ENCODE measurements around the gene PHACTR1. TPM values are rescaled to one million over a fixed set of nuclear protein-coding genes. Genes with fewer than 3 reads are reported as not detected.

PHACTR1 gene
- polyA plus RNA-seq, 1 experiment: not detected

GRCh38 chr6:12714022-12714421 is 2.5 kb upstream of the PHACTR1 start:
- no peak overlapping the region for H3K27ac ChIP-seq (ENCODE audit: low read depth, low read length)
- POLR2A ChIA-PET: no interaction called here
- no peaks in the 10 kb centered on the region for H3K27me3 ChIP-seq (ENCODE audit: control insufficient read depth, insufficient read depth, low read length)
- no peak overlapping the region for H3K4me3 ChIP-seq (ENCODE audit: low read depth, low read length)
- no peak for DNase-seq (ENCODE audit: low read depth, low spot score)
- no peaks in the 10 kb centered on the region for H3K9me3 ChIP-seq (ENCODE audit: control insufficient read depth, insufficient read depth, low read length)
- TF ChIP-seq CTCF (IDR thresholded peaks at IDR 0.05; ENCODE audit: low read depth, low read length): no peak
- CTCF ChIA-PET: interaction anchor here (0.6 kb wide), 1 partner anchor 1081 kb away, joined by 3 read pairs; no protein-coding TSS in a partner anchor

DNA sequence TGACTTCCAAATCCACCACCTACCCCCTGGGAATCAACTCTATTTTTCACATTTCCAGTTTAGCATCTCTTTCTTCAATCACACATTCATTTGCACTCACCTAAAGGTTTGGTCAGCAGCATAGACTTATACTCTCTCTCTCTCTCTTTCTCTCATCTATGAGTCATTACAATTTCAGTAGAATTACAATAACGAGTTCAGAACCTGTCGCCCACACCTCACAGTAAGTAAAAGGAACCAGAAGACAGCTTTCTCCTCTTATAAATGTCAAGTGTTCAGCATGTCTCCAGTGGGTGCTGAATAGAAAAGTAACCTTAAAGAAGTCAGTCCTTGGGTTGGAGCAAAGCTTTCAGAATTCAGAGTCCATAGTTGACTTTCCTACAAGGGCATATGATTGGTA is 1.1 kb upstream of the PHACTR1 start:
- TF ChIP-seq CTCF (IDR thresholded peaks at IDR 0.05; ENCODE audit: low read depth, low read length): no peak
- H3K27ac ChIP-seq (ENCODE audit: low read depth, low read length): no peak overlapping the region
- DNase-seq (ENCODE audit: low read depth, low spot score): no peak
- H3K27me3 ChIP-seq (ENCODE audit: control insufficient read depth, insufficient read depth, low read length): no peaks in the 10 kb centered on the region
- no peak overlapping the region for H3K4me3 ChIP-seq (ENCODE audit: low read depth, low read length)
- ChIA-PET POLR2A (no interaction called here), CTCF (no interaction called here)
- H3K9me3 ChIP-seq (ENCODE audit: control insufficient read depth, insufficient read depth, low read length): no peaks in the 10 kb centered on the region

GRCh38 chr6:12717356-12717755 is 789 bp downstream of the PHACTR1 start:
- Histone ChIP-seq H3K27me3 (ENCODE audit: control insufficient read depth, insufficient read depth, low read length) (no peaks in the 10 kb centered on the region), H3K9me3 (ENCODE audit: control insufficient read depth, insufficient read depth, low read length) (no peaks in the 10 kb centered on the region), H3K4me3 (ENCODE audit: low read depth, low read length) (no peak overlapping the region), H3K27ac (ENCODE audit: low read depth, low read length) (no peak overlapping the region)
- DNase-seq (ENCODE audit: low read depth, low spot score): no peak
- ChIA-PET POLR2A (no interaction called here), CTCF (no interaction called here)
- TF ChIP-seq CTCF (IDR thresholded peaks at IDR 0.05; ENCODE audit: low read depth, low read length): no peak

DNA sequence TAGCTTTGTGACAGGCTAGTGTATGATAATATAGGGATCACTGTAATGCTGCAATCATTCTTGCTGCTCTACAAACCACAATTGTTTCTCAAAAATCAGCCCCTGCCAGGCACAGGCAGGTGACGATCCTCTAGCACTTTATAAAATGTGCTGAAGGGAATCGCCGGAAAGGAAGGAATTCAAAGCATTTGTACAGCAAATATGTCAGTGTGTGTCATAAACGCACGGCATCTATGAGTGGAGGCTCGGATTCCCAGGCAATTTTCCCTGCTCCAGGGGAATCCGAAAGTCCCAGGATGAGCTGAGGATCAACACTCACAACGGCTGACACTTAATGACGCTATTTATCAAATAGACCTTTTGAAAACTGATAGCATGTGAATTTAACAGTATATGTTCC is 1.4 kb downstream of the PHACTR1 start:
- POLR2A ChIA-PET: no interaction called here
- Histone ChIP-seq H3K9me3 (ENCODE audit: control insufficient read depth, insufficient read depth, low read length) (no peaks in the 10 kb centered on the region), H3K27ac (ENCODE audit: low read depth, low read length) (no peak overlapping the region), H3K27me3 (ENCODE audit: control insufficient read depth, insufficient read depth, low read length) (no peaks in the 10 kb centered on the region), H3K4me3 (ENCODE audit: low read depth, low read length) (no peak overlapping the region)
- DNase-seq (ENCODE audit: low read depth, low spot score): no peak
- TF ChIP-seq CTCF (IDR thresholded peaks at IDR 0.05; ENCODE audit: low read depth, low read length): no peak
- CTCF ChIA-PET: no interaction called here

GRCh38 chr6:12719017-12719416 is 2.5 kb downstream of the PHACTR1 start:
- Histone ChIP-seq H3K4me3 (ENCODE audit: low read depth, low read length) (no peak overlapping the region), H3K9me3 (ENCODE audit: control insufficient read depth, insufficient read depth, low read length) (no peaks in the 10 kb centered on the region), H3K27me3 (ENCODE audit: control insufficient read depth, insufficient read depth, low read length) (no peaks in the 10 kb centered on the region), H3K27ac (ENCODE audit: low read depth, low read length) (no peak overlapping the region)
- ChIA-PET POLR2A (no interaction called here), CTCF (interaction anchor here (0.5 kb wide), 1 partner anchor 34 kb away, joined by 3 read pairs; no protein-coding TSS in a partner anchor)
- TF ChIP-seq CTCF (IDR thresholded peaks at IDR 0.05; ENCODE audit: low read depth, low read length): no peak
- DNase-seq (ENCODE audit: low read depth, low spot score): no peak
